HCT116 (cell line): ENCODE data around the gene TMTC4. TPM values are rescaled to one million over a fixed set of nuclear protein-coding genes. Genes with fewer than 3 reads are reported as not detected.
"Not testable (repeated sequence)": the region's sequence is repeated elsewhere in the genome, so short reads cannot be mapped to it uniquely, and the experiment has no call there.

Source experiments
- ATAC-seq: fragments of 200-7000 bp; cut with Tn5 transposase; 2 replicates; pipeline ENCODE4 v1.9.1; 2020; ENCODE audit warnings: mild to moderate bottlenecking, moderate library complexity
- BruUV-seq: library from RNA; stranded (reverse); fragments of 400-500 nt; replicated peaks from 2 replicates; lab custom pipeline; 2021; lab: Mats Ljungman, UMichigan
- CTCF ChIA-PET: fragments of 300-600 bp; sonication (Branson Sonifier 250); formaldehyde crosslinking; loops from one replicate; lab custom pipeline; 2021; ENCODE audit warnings: antibody characterized with exemption; lab: Charles Lee
- POLR2A ChIA-PET: fragments of 300-600, 350-600 bp; sonication (Branson Sonifier 250); formaldehyde crosslinking; loops from one replicate; lab custom pipeline; 2021; ENCODE audit warnings: antibody characterized with exemption; lab: Charles Lee
- RAD21 ChIA-PET, 2 experiments: fragments of 300-600 bp; sonication (Branson Sonifier 250); formaldehyde crosslinking; loops; one replicate each; lab custom pipeline; 2023; ENCODE audit warnings: low total read pairs in 2 of 2; ENCODE audit not compliant: uncharacterized antibody in 2 of 2, unreplicated experiment in 2 of 2, low non-redundant PET in 1 of 2; lab: Charles Lee
- DNase-seq: peaks from one replicate; pipeline ENCODE4 v3.0.0-alpha.2; 2010; ENCODE audit warnings: low read depth, low spot score
- H2AFZ ChIP-seq: fragments of 200-600 bp; shearing (Covaris generic), sonication (generic); 2 replicates; pipeline ENCODE4 v1.6.1; 2017; ENCODE audit warnings: low read depth, mixed run types, mixed read lengths, antibody characterized with exemption, low read length; ENCODE audit not compliant: poor library complexity, severe bottlenecking
- H3K27ac ChIP-seq: 2 replicates; pipeline ENCODE4 v1.5.1; 2012; ENCODE audit warnings: low read depth, low read length
- H3K27me3 ChIP-seq: fragments of 200-600 bp; sonication (generic); 2 replicates; pipeline ENCODE4 v1.6.1; 2016; ENCODE audit warnings: mixed run types, low read length, mixed read lengths; ENCODE audit not compliant: insufficient read depth
- H3K36me3 ChIP-seq, 2 experiments: fragments of 200-500 bp in 1 of 2; fragments of 200-600 bp in 1 of 2; sonication (Bioruptor generic) in 1 of 2; sonication (generic) in 1 of 2; 2 replicates each; pipeline versions ENCODE4 v1.5.1 to v1.6.1; 2014 to 2016; ENCODE audit warnings: low read length in 2 of 2, inconsistent platforms in 1 of 2, mixed read lengths in 1 of 2, mixed run types in 1 of 2; ENCODE audit not compliant: insufficient read depth in 2 of 2, control insufficient read depth in 1 of 2
- H3K4me1 ChIP-seq, 2 experiments: fragments of 200-600 bp in 1 of 2; sonication (generic) in 1 of 2; 2 replicates each; pipeline versions ENCODE4 v1.5.1 to v1.6.1; 2012 to 2017; ENCODE audit warnings: low read length in 2 of 2, inconsistent platforms in 1 of 2, mild to moderate bottlenecking in 1 of 2, mixed read lengths in 1 of 2, mixed run types in 1 of 2, moderate library complexity in 1 of 2; ENCODE audit not compliant: insufficient read depth in 2 of 2, control insufficient read depth in 1 of 2
- H3K4me2 ChIP-seq: fragments of 200-600 bp; sonication (generic); 2 replicates; pipeline ENCODE4 v1.6.1; 2017; ENCODE audit warnings: mixed run types, low read length, mixed read lengths
- H3K4me3 ChIP-seq, 2 experiments: fragments of 200-600 bp in 1 of 2; sonication (generic) in 1 of 2; replicated peaks in 1 of 2; 2 replicates each; pipeline ENCODE4 v1.5.1; 2011 to 2016; ENCODE audit warnings: low read length in 2 of 2, control low read depth in 1 of 2, low read depth in 1 of 2, mild to moderate bottlenecking in 1 of 2, mixed read lengths in 1 of 2, mixed run types in 1 of 2
- H3K79me2 ChIP-seq: fragments of 200-600 bp; sonication (generic); 2 replicates; pipeline ENCODE4 v1.6.1; 2017; ENCODE audit warnings: mild to moderate bottlenecking, mixed run types, low read length, moderate library complexity, mixed read lengths; ENCODE audit not compliant: insufficient read depth
- H3K9ac ChIP-seq: fragments of 200-600 bp; sonication (generic); 2 replicates; pipeline ENCODE4 v1.6.1; 2016; ENCODE audit warnings: low read length, mixed read lengths
- H3K9me2 ChIP-seq: fragments of 200-600 bp; sonication (generic), shearing (Covaris generic); 2 replicates; pipeline ENCODE4 v1.6.1; 2017; ENCODE audit warnings: mixed run types, mild to moderate bottlenecking, moderate library complexity; ENCODE audit not compliant: insufficient read depth
- H3K9me3 ChIP-seq, 2 experiments: fragments of 200-500 bp in 1 of 2; fragments of 200-600 bp in 1 of 2; sonication (Bioruptor generic) in 1 of 2; sonication (generic) in 1 of 2; 2 replicates each; pipeline ENCODE4 v1.6.1; 2014 to 2017; ENCODE audit warnings: low read length in 2 of 2, mixed read lengths in 2 of 2, inconsistent platforms in 1 of 2, low read depth in 1 of 2, mild to moderate bottlenecking in 1 of 2, mixed run types in 1 of 2, moderate library complexity in 1 of 2; ENCODE audit not compliant: control insufficient read depth in 1 of 2, insufficient read depth in 1 of 2
- H4K20me1 ChIP-seq: fragments of 200-600 bp; sonication (generic), shearing (Covaris generic); 2 replicates; pipeline ENCODE4 v1.6.1; 2017; ENCODE audit warnings: mixed run types, mild to moderate bottlenecking, moderate library complexity; ENCODE audit not compliant: insufficient read depth
- CBX3 ChIP-seq: IDR thresholded peaks from 2 replicates; pipeline ENCODE4 v1.6.1; 2012; ENCODE audit warnings: low read depth
- EZH2phosphoT487 ChIP-seq: fragments of 200-600 bp; IDR thresholded peaks from 2 replicates; pipeline ENCODE4 v1.6.1; 2018; ENCODE audit warnings: antibody characterized with exemption, borderline replicate concordance
- FOSL1 ChIP-seq: IDR thresholded peaks from 2 replicates; pipeline ENCODE4 v1.6.1; 2012; ENCODE audit warnings: low read depth
- POLR2A ChIP-seq: IDR thresholded peaks from 2 replicates; pipeline ENCODE4 v1.7.0; 2011; ENCODE audit warnings: borderline replicate concordance; ENCODE audit not compliant: insufficient read depth, insufficient read length; ENCODE audit errors: extremely low read depth
- YY1 ChIP-seq: IDR thresholded peaks from 2 replicates; pipeline ENCODE4 v1.6.1; 2011; ENCODE audit warnings: low read length, low read depth, moderate library complexity, mild to moderate bottlenecking; ENCODE audit not compliant: insufficient replicate concordance; ENCODE audit errors: extremely low read depth
- ZFX ChIP-seq: fragments of 450-650 bp; IDR thresholded peaks from 2 replicates; pipeline ENCODE4 v1.6.1; 2017
- ZNF274 ChIP-seq: fragments of 200-500 bp; sonication (Bioruptor generic); IDR thresholded peaks from 2 replicates; pipeline ENCODE4 v1.6.1; 2014; ENCODE audit warnings: mild to moderate bottlenecking, low read depth, low read length, inconsistent platforms
- intact Hi-C: fragments of 100-400 bp; cut with micrococcal nuclease; formaldehyde crosslinking; loops from 2 replicates; pipeline ENCODE4 v1.10.0; 2022
- total RNA-seq: library from RNA; stranded (reverse); gene quantifications from one replicate; pipeline ENCODE4 v1.2.1, GENCODE V29; 2021; ENCODE audit not compliant: unreplicated experiment

Gene TMTC4
- total RNA-seq, 1 experiment from 2014 or later, result 23.6 TPM

DNA sequence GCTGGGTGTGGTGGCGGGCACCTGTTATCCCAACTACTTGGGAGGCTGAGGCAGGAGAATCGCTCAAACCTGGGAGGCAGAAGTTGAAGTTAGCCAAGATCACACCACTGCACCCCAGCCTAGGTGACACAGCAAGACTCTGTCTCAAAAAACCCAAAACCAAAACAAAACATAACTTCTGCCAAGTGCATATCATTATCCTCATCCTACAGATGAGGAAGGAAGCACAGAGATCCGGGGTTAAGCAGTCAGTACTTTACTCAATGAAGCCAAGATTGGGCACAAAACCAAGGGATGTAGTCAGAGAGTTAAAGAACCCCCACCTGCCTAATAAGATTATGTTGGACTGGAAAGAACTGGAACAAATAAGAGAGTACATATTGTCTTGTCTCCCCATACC, 5.5 kb upstream of the TMTC4 start:
- no peaks in the 10 kb centered on the region for H3K9me2 ChIP-seq
- DNase-seq (no peak), ATAC-seq (no peak)
- ChIA-PET RAD21 (no interaction called here), CTCF (no interaction called here), POLR2A (no interaction called here)
- H3K4me1 ChIP-seq, result peaks cover 5 to 8% of the 10 kb centered on the region in 2 experiments; a peak in 3 of 4 replicates
- no peaks in the 10 kb centered on the region for H3K36me3 ChIP-seq
- no peak for TF ChIP-seq FOSL1
- TF ChIP-seq YY1, result no peak
- TF ChIP-seq ZFX, result no peak
- no peak for TF ChIP-seq CBX3
- TF ChIP-seq POLR2A, result no peak
- TF ChIP-seq ZNF274, result no peak
- TF ChIP-seq EZH2phosphoT487, result no peak
- intact Hi-C loops, result no loop called here
- H2AFZ ChIP-seq, result no peak overlapping the region
- no peaks in the 10 kb centered on the region for H4K20me1 ChIP-seq
- no peaks in the 10 kb centered on the region for H3K9me3 ChIP-seq
- no peak overlapping the region for H3K27ac ChIP-seq
- H3K27me3 ChIP-seq, result no peaks in the 10 kb centered on the region
- H3K4me2 ChIP-seq, result no peak overlapping the region
- no peaks in the 10 kb centered on the region for H3K79me2 ChIP-seq
- H3K9ac ChIP-seq, result no peak overlapping the region
- H3K4me3 ChIP-seq, result no peak overlapping the region
- no TSS peak for BruUV-seq

DNA sequence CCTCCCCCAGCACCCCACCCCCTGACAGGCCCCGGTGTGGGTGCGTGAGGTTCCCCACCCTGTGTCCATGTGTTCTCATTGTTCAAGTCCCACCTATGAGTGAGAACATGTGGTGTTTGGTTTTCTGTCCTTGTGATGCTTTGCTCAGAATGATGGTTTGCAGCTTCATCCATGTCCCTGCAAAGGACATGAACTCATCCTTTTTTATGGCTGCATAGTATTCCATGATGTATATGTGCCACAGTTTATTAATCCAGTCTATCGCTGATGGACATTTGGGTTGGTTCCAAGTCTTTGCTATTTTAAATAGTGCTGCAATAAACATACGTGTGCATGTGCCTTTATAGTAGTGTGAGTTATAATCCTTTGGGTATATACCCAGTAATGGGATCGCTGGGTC, 2.5 kb upstream of the TMTC4 start:
- RAD21 ChIA-PET, CTCF ChIA-PET: not testable (repeated sequence)

More for the DNA sequence above, 2.5 kb upstream of the TMTC4 start:
- intact Hi-C loops, H2AFZ ChIP-seq, H3K36me3 ChIP-seq, BruUV-seq, H3K9ac ChIP-seq, H4K20me1 ChIP-seq, H3K9me3 ChIP-seq, H3K4me3 ChIP-seq, H3K27me3 ChIP-seq, ATAC-seq, DNase-seq, H3K4me2 ChIP-seq, POLR2A ChIA-PET, H3K27ac ChIP-seq, H3K9me2 ChIP-seq: not testable (repeated sequence)
- H3K79me2 ChIP-seq, result peaks cover 16% of the 10 kb centered on the region
- H3K4me1 ChIP-seq, result peaks cover 15 to 18% of the 10 kb centered on the region in 2 experiments
